Measurements from ENCODE around the gene FXR1.

FXR1 gene

DNA sequence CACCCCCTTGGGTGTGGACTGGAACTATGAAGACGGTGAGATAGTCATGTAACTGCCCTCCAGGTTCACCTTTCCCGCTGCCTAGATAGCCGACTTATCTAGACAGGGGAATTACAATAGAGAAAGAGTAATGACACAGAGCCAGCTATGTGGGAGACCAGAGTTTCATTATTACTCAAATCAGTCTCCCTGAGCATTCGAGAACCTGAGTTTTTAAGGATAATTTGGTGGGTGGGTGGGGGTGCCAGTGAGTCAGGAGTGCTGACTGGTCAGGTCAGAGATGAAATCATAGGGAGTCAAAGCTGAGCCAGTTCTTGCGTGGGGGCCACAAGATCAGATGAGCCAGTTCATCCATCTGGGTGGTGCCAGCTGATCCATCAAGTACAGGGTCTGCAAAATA, 96.8 kb downstream of the FXR1 start:
- no peak for FAIRE-seq

DNA sequence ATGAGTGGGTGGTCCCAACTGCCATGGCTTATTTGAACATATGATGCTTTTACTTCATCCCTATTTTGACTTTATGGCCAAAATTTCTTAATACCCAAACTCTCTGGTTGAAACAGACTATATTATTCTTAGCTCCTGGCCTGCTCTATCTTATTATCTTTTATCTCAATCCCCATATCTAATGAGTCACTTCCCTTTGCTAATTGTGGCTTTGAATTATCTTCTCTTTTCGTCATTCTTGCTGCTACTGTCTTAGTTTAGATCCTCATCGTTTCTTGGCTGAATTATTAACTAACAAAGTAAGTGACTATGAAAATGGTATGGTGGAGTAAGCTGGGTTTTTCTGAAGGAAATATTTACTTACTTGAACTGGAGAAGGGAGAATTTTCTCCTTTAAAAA, 105.2 kb downstream of the FXR1 start:
- no peak for FAIRE-seq

DNA sequence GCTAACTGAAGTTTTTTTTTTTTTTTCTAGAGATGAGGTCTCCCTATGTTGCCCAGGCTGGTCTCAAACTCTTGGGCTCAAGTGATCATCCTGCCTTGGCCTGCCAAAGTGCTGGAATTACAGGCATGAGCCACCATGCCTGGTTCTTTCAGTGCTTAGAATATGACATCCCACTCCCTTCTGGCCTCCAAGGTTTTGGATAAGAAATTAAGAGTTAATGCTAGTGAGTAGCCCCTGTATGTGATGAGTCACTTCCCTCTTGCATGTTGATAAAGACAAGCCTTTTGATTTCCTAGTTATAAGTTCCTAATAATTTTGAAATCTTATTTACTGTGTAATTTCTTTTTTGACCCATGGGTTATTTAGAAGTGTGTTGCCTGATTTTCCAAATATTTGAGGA, 112.7 kb downstream of the FXR1 start:
- FAIRE-seq = no peak

DNA sequence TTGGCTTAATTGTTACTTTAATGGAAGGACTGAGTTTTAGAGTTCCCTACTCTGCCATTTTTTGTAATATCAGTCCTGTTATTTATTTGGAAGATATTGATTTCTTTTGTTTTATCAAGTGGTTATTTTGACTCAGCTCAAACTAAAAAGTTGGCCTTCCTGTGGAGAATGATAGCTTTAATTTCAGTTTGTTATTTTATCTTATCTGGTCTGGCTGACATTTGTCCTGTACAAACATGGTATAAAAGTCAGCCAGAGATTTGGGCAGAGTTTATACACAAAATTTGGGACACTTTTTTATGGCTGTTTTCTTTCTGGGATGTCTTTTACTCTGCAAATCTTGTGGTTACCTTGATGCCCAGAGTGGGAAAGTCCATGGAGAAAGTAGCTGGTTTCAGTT, 118.5 kb downstream of the FXR1 start:
- FAIRE-seq = no peak
